ENCODE results near the gene CHN2.

The CHN2 gene

DNA sequence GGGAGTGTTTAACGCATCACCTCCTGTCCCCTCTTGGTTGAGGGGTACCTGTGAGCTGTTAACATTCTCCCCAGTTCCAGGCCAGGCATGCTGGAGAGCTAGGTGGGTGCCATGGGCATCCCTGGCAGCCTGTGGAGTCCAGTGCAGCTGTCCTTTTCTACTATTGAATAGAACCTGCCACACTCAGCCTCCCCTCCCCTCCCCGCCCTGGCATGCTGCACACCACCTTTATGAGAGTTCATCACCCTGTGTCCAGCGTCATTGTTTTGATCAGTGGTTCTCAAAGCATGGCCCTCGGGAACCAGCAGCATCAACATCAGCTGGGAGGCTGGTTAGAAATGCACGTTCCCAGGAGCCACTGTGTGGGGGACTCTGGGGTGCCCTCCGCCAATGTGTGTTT is 211.8 kb downstream of the CHN2 start:
- TF ChIP-seq, protein P1, sequence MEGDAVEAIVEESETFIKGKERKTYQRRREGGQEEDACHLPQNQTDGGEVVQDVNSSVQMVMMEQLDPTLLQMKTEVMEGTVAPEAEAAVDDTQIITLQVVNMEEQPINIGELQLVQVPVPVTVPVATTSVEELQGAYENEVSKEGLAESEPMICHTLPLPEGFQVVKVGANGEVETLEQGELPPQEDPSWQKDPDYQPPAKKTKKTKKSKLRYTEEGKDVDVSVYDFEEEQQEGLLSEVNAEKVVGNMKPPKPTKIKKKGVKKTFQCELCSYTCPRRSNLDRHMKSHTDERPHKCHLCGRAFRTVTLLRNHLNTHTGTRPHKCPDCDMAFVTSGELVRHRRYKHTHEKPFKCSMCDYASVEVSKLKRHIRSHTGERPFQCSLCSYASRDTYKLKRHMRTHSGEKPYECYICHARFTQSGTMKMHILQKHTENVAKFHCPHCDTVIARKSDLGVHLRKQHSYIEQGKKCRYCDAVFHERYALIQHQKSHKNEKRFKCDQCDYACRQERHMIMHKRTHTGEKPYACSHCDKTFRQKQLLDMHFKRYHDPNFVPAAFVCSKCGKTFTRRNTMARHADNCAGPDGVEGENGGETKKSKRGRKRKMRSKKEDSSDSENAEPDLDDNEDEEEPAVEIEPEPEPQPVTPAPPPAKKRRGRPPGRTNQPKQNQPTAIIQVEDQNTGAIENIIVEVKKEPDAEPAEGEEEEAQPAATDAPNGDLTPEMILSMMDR (IDR thresholded peaks at IDR 0.05; ENCODE audit: insufficient read depth, low read depth, low read length, missing control alignments): no peak
- DNase-seq (ENCODE audit: low read depth): no peak
- H3K4me3 ChIP-seq (ENCODE audit: low read depth, low read length): no peak overlapping the region

DNA sequence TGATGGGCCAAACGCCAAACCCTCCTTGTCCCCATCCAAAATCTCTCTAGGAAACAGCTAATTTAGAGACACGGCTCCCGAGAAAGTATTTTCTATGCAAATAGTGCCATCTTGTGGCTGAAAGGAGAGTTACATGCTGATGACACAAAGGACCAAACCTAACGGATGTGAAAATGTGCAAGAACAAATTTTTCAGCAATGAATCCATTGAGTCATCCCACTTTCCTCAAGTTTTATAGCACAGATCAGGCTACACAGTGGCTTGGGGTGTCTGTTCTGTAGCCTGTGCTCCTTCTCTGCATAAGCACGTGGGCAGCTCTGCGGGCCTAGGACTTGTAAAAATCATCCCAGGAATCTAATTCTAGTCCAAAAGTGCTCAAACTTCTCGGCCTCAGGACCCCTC is 214.3 kb downstream of the CHN2 start:
- H3K4me3 ChIP-seq (ENCODE audit: low read depth, low read length): no peak overlapping the region
- TF ChIP-seq, protein P1 (IDR thresholded peaks at IDR 0.05; ENCODE audit: insufficient read depth, low read depth, low read length, missing control alignments): peak; percentile 68
- peak; percentile 60 for DNase-seq (ENCODE audit: low read depth)

DNA sequence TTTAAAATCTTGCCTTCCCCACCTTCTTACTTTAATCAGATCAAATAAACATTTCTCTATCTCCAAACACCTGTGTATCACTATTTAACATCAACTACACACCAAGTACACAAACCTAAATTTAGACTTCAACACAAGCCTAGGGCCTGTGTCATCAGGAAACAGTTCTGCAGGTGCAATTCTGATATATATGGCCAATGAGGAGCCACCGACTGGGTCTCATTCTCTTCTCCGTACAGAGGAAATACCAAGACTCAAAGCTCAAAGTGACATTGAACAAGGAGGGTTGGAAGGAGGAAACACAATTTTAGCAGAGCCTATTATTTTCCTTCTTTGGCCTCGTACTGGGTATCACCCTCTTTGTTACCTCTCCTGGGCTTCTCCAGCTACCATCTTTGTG is 216.4 kb downstream of the CHN2 start:
- TF ChIP-seq, protein P1 (IDR thresholded peaks at IDR 0.05; ENCODE audit: insufficient read depth, low read depth, low read length, missing control alignments): no peak
- no peak for DNase-seq (ENCODE audit: low read depth)
- H3K4me3 ChIP-seq (ENCODE audit: low read depth, low read length): no peak overlapping the region

DNA sequence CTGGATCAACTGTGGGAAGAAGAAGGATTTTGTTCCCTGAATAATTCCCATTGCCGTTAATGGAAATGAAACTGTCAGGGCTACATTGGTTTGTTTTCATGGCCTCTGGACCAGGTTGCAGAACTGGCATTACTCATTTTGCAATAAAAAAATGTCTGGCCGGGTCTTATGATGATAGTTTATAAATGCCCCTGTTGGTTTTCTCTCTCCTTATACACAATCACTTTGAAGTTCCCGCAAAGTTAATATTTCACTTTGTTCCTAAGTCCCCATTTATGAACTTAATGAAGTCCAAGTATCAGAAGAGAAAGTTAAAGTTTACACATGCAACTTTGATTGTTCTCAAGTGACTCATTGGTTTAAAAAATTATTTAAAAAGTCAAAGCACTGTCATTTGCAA is 218.3 kb downstream of the CHN2 start:
- TF ChIP-seq, protein P1 (IDR thresholded peaks at IDR 0.05; ENCODE audit: insufficient read depth, low read depth, low read length, missing control alignments): no peak
- no peak for DNase-seq (ENCODE audit: low read depth)
- no peak overlapping the region for H3K4me3 ChIP-seq (ENCODE audit: low read depth, low read length)

DNA sequence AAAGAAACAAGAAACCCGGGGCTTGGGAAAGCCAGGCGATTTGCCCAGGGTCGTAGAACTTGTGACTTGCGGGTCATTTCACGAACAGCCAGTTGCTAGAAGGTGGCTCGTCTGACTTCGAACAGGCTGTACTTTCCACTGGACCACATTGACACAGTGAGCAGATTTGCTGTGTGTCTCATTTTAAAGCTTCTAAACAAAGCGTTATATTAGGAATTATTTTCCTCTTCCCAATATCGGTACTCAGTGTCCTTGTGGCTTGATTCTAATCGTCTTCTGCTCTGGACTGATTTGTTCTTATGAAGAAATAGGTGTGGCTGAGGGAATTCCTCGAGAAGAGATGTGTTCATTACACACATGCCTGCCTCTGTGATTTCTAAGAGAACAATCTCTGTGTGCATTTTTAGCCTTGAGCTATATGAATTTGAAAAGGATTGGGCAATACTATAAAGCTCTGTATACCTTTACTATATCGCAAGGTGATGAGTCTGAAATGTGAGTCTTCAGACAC is 219.1 kb downstream of the CHN2 start:
- H3K4me3 ChIP-seq (ENCODE audit: low read depth, low read length): no peak overlapping the region
- no peak for DNase-seq (ENCODE audit: low read depth)
- TF ChIP-seq, protein P1 (IDR thresholded peaks at IDR 0.05; ENCODE audit: insufficient read depth, low read depth, low read length, missing control alignments): no peak

DNA sequence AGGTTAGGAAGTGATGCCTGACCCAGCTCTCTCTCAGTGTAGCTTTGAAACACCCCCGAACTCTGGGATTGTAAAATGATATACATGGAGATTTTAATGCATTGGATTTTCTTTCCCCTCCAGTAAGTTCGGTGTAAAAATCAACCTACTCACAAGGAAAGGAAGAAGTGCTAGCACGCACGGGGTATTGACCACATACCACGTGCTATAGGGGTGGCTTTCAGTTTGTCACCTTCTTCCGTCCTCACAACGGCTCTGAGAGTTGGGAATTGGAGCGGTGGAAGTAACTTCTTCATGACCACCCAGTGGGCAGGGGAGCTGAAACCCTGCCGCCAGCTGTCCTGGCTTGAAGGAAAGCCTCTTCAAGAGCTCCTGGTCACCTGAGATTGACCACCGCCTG is 219.6 kb downstream of the CHN2 start:
- TF ChIP-seq, protein P1 (IDR thresholded peaks at IDR 0.05; ENCODE audit: insufficient read depth, low read depth, low read length, missing control alignments): no peak
- no peak for DNase-seq (ENCODE audit: low read depth)
- no peak overlapping the region for H3K4me3 ChIP-seq (ENCODE audit: low read depth, low read length)

DNA sequence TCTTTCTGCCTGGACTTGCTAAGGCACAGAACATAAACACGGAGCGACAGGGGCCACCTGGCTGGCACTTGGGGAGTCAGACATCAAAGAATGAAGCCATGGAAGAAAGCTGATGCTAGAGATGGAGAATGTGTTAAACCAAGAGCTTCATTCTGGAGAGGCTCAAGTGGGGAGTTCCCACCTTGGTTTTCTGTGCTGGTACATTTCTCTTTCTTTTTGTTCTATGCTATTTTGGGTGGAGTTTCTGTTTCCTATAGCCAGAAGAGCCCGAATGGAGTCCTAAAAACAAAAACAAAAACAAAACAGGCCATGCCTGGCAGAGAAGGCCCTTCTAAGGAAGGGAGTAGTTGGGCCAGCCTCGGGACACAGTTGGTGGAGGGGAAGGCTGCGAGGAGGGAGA is 220.6 kb downstream of the CHN2 start:
- TF ChIP-seq, protein P1 (IDR thresholded peaks at IDR 0.05; ENCODE audit: insufficient read depth, low read depth, low read length, missing control alignments): no peak
- no peak overlapping the region for H3K4me3 ChIP-seq (ENCODE audit: low read depth, low read length)
- no peak for DNase-seq (ENCODE audit: low read depth)

Measured in GM12865 (cell line).